PC-9 (cell line): ENCODE measurements around the gene BMP3. TPM values are rescaled to one million over a fixed set of nuclear protein-coding genes. Genes with fewer than 3 reads are reported as not detected.

Experiments used
- BruUV-seq: library from RNA; stranded (reverse); fragments of 400-500 nt; replicated peaks from 2 replicates; lab custom pipeline; 2021; lab: Mats Ljungman, UMichigan
- CTCF ChIA-PET: fragments of 300-600 bp; sonication (Branson Sonifier 250); formaldehyde crosslinking; loops from one replicate; lab custom pipeline; 2022; ENCODE audit warnings: antibody characterized with exemption; lab: Charles Lee
- POLR2A ChIA-PET: fragments of 300-600 bp; sonication (Branson Sonifier 250); formaldehyde crosslinking; loops from one replicate; lab custom pipeline; 2022; ENCODE audit warnings: antibody characterized with exemption; ENCODE audit not compliant: unreplicated experiment; lab: Charles Lee
- DNase-seq, 2 experiments: peaks; one replicate each; pipeline versions ENCODE4 v3.0.0 to v3.0.0-alpha.2; 2015 to 2022; ENCODE audit warnings: mixed read lengths in 1 of 2
- H2AFZ ChIP-seq: fragments of 200-600 bp; sonication (generic); 2 replicates; pipeline ENCODE4 v1.8.1; 2017; ENCODE audit warnings: antibody characterized with exemption
- H3F3A ChIP-seq: fragments of 200-600 bp; sonication (generic); 2 replicates; pipeline ENCODE4 v1.8.1; 2017; ENCODE audit warnings: antibody characterized with exemption, mild to moderate bottlenecking, low read depth; ENCODE audit not compliant: insufficient read depth
- H3K27ac ChIP-seq: fragments of 200-600 bp; sonication (generic); 2 replicates; pipeline ENCODE4 v1.6.1; 2016; ENCODE audit warnings: mixed run types
- H3K27me3 ChIP-seq: fragments of 200-600 bp; sonication (generic); 2 replicates; pipeline ENCODE4 v1.6.1; 2016; ENCODE audit warnings: low read depth, mixed run types; ENCODE audit not compliant: insufficient read depth
- H3K36me3 ChIP-seq: fragments of 200-600 bp; sonication (generic); 2 replicates; pipeline ENCODE4 v1.6.1; 2016; ENCODE audit warnings: low read depth, mixed run types
- H3K4me1 ChIP-seq: fragments of 200-600 bp; sonication (generic); replicated peaks from 2 replicates; pipeline ENCODE4 v1.6.1; 2016; ENCODE audit warnings: mixed run types; ENCODE audit not compliant: insufficient read depth
- H3K4me2 ChIP-seq: fragments of 200-600 bp; sonication (generic); 2 replicates; pipeline ENCODE4 v1.6.1; 2017; ENCODE audit warnings: mixed run types
- H3K4me3 ChIP-seq: fragments of 200-600 bp; sonication (generic); 2 replicates; pipeline ENCODE4 v1.6.1; 2016; ENCODE audit warnings: mixed run types
- H3K79me2 ChIP-seq: fragments of 200-600 bp; sonication (generic); 2 replicates; pipeline ENCODE4 v1.6.1; 2017; ENCODE audit warnings: low read depth, mixed run types
- H3K9me2 ChIP-seq: fragments of 200-600 bp; sonication (generic); 2 replicates; pipeline ENCODE4 v1.8.1; 2017; ENCODE audit warnings: mild to moderate bottlenecking; ENCODE audit not compliant: insufficient read depth
- H3K9me3 ChIP-seq: fragments of 200-600 bp; sonication (generic); 2 replicates; pipeline ENCODE4 v1.8.1; 2016; ENCODE audit warnings: low read depth; ENCODE audit not compliant: insufficient read depth
- H4K20me1 ChIP-seq: fragments of 200-600 bp; sonication (generic); 2 replicates; pipeline ENCODE4 v1.8.1; 2017; ENCODE audit not compliant: insufficient read depth
- CTCF ChIP-seq: fragments of 200-600 bp; sonication (generic); conservative IDR thresholded peaks from 2 replicates; pipeline ENCODE4 v1.6.1; 2017; ENCODE audit warnings: mixed run types, antibody characterized with exemption, mild to moderate bottlenecking, moderate library complexity
- EZH2 ChIP-seq: fragments of 200-600 bp; sonication (generic); IDR thresholded peaks from 2 replicates; pipeline ENCODE4 v1.8.0; 2017; ENCODE audit warnings: antibody characterized with exemption, low read depth
- intact Hi-C: fragments of 100-400 bp; cut with micrococcal nuclease; formaldehyde crosslinking; loops from one replicate; pipeline ENCODE4 v1.10.0; 2022; ENCODE audit not compliant: unreplicated experiment
- total RNA-seq: library from RNA; stranded (reverse); gene quantifications from 2 replicates; pipeline ENCODE4 v1.2.3, GENCODE V29; 2021

Gene BMP3
- total RNA-seq, 1 experiment from 2014 or later = 0.41 TPM

DNA sequence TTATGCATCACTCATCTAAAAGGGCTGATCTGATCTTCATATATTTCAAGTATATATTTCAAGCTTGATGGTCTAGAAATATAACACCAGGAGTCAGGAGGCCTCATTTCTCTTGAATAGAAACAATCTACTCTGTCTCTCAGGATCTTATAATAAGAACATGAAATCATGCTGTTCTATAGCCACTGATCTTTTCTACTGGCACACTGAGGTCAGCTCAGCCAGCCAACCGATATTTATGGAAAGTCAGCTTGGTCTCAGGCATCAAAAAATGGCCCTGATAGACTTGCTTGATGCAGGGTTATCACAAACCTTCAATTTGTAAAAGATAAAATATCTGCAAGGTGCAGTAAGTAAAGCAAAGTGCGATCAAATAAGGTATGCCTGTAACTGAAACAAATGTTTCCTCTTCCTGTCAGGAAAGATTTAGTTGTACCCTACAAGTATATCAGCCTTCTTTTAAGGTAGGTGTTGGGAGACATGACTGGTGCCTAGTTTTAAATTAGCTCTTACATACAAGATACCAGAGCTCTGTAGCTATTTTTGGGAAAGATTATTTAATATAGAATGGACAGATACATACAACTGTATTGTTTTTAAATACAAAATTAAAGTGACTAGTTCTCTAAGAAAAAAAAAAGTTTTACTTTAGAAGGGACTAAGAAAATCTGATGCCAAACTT lies 63.4 kb downstream of the BMP3 start:
- intact Hi-C loops = no loop called here
- POLR2A ChIA-PET = no interaction called here
- CTCF ChIA-PET = no interaction called here

DNA sequence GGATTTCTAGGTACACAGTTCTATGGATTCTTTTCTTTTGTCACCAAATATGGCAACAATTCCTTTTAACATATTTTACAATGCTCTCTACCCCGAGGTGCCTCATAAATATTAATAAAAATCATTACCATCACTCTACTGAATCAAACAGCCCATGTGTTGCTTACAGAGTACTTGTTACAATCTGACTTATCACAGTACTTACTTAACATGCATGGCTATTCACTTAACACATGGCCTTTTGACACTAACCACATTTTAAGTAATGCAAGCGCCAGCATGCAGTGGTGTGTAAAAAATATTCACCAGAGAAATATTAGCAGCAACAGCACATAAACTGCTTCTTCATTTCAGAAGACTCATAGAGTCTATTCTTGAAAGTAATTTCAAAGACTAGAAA lies 64.9 kb downstream of the BMP3 start:
- Histone ChIP-seq H3K27me3 (no peaks in the 10 kb centered on the region), H3K9me2 (no peaks in the 10 kb centered on the region), H2AFZ (no peak overlapping the region), H3K9me3 (no peaks in the 10 kb centered on the region), H3K36me3 (no peaks in the 10 kb centered on the region), H3K4me3 (no peak overlapping the region), H3F3A (no peaks in the 10 kb centered on the region), H3K79me2 (no peaks in the 10 kb centered on the region), H3K27ac (no peak overlapping the region), H3K4me1 (no peaks in the 10 kb centered on the region), H3K4me2 (no peak overlapping the region), H4K20me1 (no peaks in the 10 kb centered on the region)
- POLR2A ChIA-PET = no interaction called here
- TF ChIP-seq EZH2 (no peak), CTCF (no peak)
- CTCF ChIA-PET = no interaction called here
- DNase-seq = no peak
- no TSS peak for BruUV-seq
- intact Hi-C loops = no loop called here

More for the DNA sequence above, 63.4 kb downstream of the BMP3 start:
- no peaks in the 10 kb centered on the region for H3F3A ChIP-seq
- TF ChIP-seq EZH2 (no peak), CTCF (no peak)
- BruUV-seq = no TSS peak
- DNase-seq = no peak
- H3K4me2 ChIP-seq = no peak overlapping the region
- H4K20me1 ChIP-seq = no peaks in the 10 kb centered on the region
- no peaks in the 10 kb centered on the region for H3K27me3 ChIP-seq
- H3K36me3 ChIP-seq = no peaks in the 10 kb centered on the region
- no peaks in the 10 kb centered on the region for H3K9me3 ChIP-seq
- no peak overlapping the region for H3K27ac ChIP-seq
- no peaks in the 10 kb centered on the region for H3K9me2 ChIP-seq
- H3K4me3 ChIP-seq = no peak overlapping the region
- no peaks in the 10 kb centered on the region for H3K79me2 ChIP-seq
- H3K4me1 ChIP-seq = no peaks in the 10 kb centered on the region
- no peak overlapping the region for H2AFZ ChIP-seq

- Histone ChIP-seq H3K79me2 (no peaks in the 10 kb centered on the region), H3K4me1 (no peaks in the 10 kb centered on the region), H3K4me2 (no peak overlapping the region), H3K27me3 (no peaks in the 10 kb centered on the region), H3K36me3 (no peaks in the 10 kb centered on the region), H2AFZ (no peak overlapping the region), H3K9me2 (no peaks in the 10 kb centered on the region), H3K9me3 (no peaks in the 10 kb centered on the region), H3F3A (no peaks in the 10 kb centered on the region), H4K20me1 (no peaks in the 10 kb centered on the region), H3K4me3 (no peak overlapping the region), H3K27ac (no peak overlapping the region)
- TF ChIP-seq EZH2 = no peak
- TF ChIP-seq CTCF = no peak
- no peak for DNase-seq
- CTCF ChIA-PET = no interaction called here
- no TSS peak for BruUV-seq
- POLR2A ChIA-PET = no interaction called here
- intact Hi-C loops = no loop called here
These were observed 66.1 kb downstream of the BMP3 start for GRCh38 chr4:81096566-81096965.
